Stimulated activated CD4-positive, alpha-beta T cell treated with anti-CD3 and anti-CD28 coated beads, TNF-alpha, amount 100 ng/mL, for 4 hours (primary cell): ENCODE data around the gene FOXJ1.

Experiments used
- DNase-seq, 3 experiments: peaks; one replicate each; pipeline ENCODE4 v3.0.0-alpha.2; 2020; ENCODE audit warnings: low read depth in 3 of 3

The FOXJ1 gene

GRCh38 chr17:76140661-76141211, 309 bp downstream of the FOXJ1 start:
- no peak for DNase-seq

- no peak for DNase-seq
Observed at GRCh38 chr17:76139801-76140660, 1.0 kb downstream of the FOXJ1 start.

- DNase-seq: no peak
Observed at GRCh38 chr17:76138896-76139752, 1.9 kb downstream of the FOXJ1 start.

- DNase-seq: no peak
Observed at GRCh38 chr17:76138234-76138895, 2.7 kb downstream of the FOXJ1 start.

- no peak for DNase-seq
Observed at GRCh38 chr17:76137351-76138233, 3.5 kb downstream of the FOXJ1 start.

- DNase-seq: no peak
Observed at GRCh38 chr17:76137001-76137350, 4.1 kb downstream of the FOXJ1 start.

GRCh38 chr17:76136276-76137000, 4.6 kb downstream of the FOXJ1 start:
- no peak for DNase-seq

GRCh38 chr17:76135810-76136188, 5.2 kb downstream of the FOXJ1 start:
- DNase-seq: no peak

GRCh38 chr17:76134911-76135809, 5.9 kb downstream of the FOXJ1 start:
- no peak for DNase-seq

- DNase-seq: no peak
Observed at GRCh38 chr17:76132574-76133338, 8.3 kb downstream of the FOXJ1 start.

- no peak for DNase-seq
Observed at GRCh38 chr17:76131692-76132573, 9.1 kb downstream of the FOXJ1 start.

GRCh38 chr17:76131051-76131691, 9.9 kb downstream of the FOXJ1 start:
- no peak for DNase-seq

GRCh38 chr17:76130473-76130872, 10.6 kb downstream of the FOXJ1 start:
- DNase-seq: no peak

- DNase-seq: no peak
Observed at GRCh38 chr17:76125922-76126321, 15.1 kb downstream of the FOXJ1 start.

GRCh38 chr17:76125391-76125675, 15.7 kb downstream of the FOXJ1 start:
- no peak for DNase-seq

GRCh38 chr17:76124582-76125390, 16.3 kb downstream of the FOXJ1 start:
- DNase-seq: no peak
